ENCODE data around the gene SCYL1.

The SCYL1 gene

DNA sequence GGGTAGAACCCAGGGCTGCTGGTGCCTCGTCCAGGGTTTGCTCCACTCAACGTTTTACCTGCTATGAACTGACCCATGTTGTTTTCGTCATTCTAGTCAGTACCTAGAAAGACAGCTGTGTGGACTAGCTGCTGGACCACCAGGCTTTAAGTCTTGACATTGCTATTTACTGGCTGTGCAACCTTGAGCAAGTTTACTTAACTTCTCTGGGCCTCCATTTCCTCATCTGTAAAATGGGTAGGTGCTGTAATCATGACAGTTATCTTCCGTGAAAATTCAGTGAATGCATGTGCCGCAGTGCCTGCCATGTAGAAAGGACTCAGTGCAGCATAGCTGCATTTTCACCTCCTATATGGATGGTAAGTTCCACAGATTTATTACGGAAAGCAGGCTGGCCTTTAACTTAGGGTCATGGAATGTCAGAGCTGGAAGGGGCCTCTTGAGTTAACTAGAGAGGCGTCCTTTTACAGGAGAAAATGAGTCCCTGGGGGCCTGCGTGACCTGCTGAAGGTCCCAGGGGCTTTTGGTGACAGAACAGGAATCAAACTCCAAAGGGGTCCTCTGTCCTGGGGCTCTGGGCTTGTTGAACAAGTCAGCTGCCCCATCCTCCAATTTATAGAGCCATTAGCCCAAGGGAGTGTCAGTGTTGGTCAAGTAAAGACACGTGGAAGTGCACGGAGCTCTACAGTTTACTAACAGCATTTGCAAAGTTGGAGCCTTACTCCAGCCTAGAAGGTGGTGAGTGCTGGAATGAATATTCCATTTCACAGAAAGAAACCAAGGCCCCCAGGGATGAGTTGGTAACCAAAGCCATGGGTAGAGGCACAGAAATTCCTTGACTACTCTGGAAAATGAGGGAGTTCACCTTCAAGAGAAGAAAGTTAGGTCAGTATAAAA is 38.1 kb upstream of the SCYL1 start:
- Histone ChIP-seq H3K4me1 (ENCODE audit: control insufficient read depth in 1 of 2, insufficient read depth in 2 of 2, low read length in 2 of 2) (peaks cover 48 to 50% of the 10 kb centered on the region in 2 experiments), H3K36me3 (ENCODE audit: control insufficient read depth in 1 of 2, insufficient read depth in 2 of 2, low read length in 2 of 2) (no peaks in the 10 kb centered on the region), H3K9me3 (ENCODE audit: insufficient read depth, low read depth, low read length) (no peaks in the 10 kb centered on the region), H3K23ac (ENCODE audit: low read length) (no peak overlapping the region), H3K4me2 (ENCODE audit: low read length) (peak overlapping the region; percentile 46), H3K14ac (ENCODE audit: low read length) (peak overlapping the region; percentile 75), H2BK5ac (ENCODE audit: low read depth, low read length, poor library complexity) (peak overlapping the region; percentile 94), H4K12ac (ENCODE audit: low read depth, low read length) (no peak overlapping the region), H3K4me3 (ENCODE audit: low read depth, low read length) (no peak overlapping the region), H3K27me3 (ENCODE audit: insufficient read depth, low read length) (no peaks in the 10 kb centered on the region), H3K18ac (ENCODE audit: low read length) (peak overlapping the region; percentile 15), H3K79me1 (ENCODE audit: low read length) (peaks cover 61% of the 10 kb centered on the region), H3K4ac (ENCODE audit: low read depth, low read length) (peak overlapping the region; percentile 4), H3K79me2 (ENCODE audit: control insufficient read depth, insufficient read depth, low read length, poor library complexity) (peaks cover 33% of the 10 kb centered on the region), H3K9ac (ENCODE audit: low read length) (peak overlapping the region; percentile 57), H4K8ac (ENCODE audit: low read depth, low read length) (peak overlapping the region; percentile 40), H4K91ac (ENCODE audit: low read depth, low read length) (peak overlapping the region; percentile 97), H2BK120ac (ENCODE audit: insufficient read depth, low read length, poor library complexity) (peak overlapping the region; percentile 98), H2AFZ (ENCODE audit: insufficient read depth, low read length, poor library complexity) (no peak overlapping the region), H2BK12ac (ENCODE audit: low read length) (peak overlapping the region; percentile 53), H2AK5ac (ENCODE audit: low read length) (peak overlapping the region; percentile 14), H3K27ac (ENCODE audit: low read depth, low read length) (peak overlapping the region; percentile 96)
- peak in 1 of 2 donors; percentile 2 for DNase-seq
- WGBS (ENCODE audit: extremely low coverage, insufficient coverage, insufficient read length), result no CpG with 5 or more reads among the region's 10 CpGs

DNA sequence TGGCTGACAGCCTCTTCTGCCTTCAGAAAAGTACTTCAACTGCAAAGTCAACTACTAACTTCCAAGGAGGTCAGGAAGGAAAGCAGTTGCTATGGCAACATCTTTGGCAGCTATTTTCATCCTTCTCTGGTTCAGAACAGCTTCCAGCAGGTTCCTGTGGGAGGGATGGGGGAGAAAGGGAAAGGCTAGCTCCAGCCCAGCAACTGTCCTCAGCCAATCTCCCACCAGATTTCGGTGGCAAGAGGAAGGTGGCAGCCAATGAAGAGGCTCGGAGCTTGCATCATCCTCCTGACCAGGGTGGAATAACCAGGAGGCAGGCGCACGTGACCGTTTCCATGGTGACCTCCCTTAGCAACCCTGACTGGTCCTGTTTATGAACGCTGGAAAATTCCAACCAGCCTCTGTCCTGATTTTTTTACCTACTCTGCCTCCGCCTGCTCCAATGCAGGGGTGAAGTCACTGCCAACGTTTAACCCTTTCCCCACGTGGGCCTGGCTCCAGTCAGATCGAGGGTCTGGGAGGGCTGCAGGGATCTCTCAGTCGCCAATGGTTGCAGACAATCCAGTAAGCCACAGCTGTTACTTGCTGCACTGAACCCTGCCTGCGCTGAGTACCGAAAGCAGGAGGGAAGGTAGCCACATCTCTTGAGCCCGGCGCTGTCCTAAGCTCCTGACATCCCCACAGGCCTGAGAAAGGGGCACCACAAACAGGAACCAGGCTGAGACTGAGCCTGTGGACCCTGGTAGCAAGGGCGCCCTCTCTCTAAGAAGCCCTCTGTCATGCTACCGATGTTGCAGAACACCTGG is 37.2 kb upstream of the SCYL1 start:
- Histone ChIP-seq H3K36me3 (ENCODE audit: control insufficient read depth in 1 of 2, insufficient read depth in 2 of 2, low read length in 2 of 2) (no peaks in the 10 kb centered on the region), H2BK120ac (ENCODE audit: insufficient read depth, low read length, poor library complexity) (peak overlapping the region; percentile 96), H3K18ac (ENCODE audit: low read length) (peak overlapping the region; percentile 49), H3K79me2 (ENCODE audit: control insufficient read depth, insufficient read depth, low read length, poor library complexity) (peaks cover 37% of the 10 kb centered on the region), H2AFZ (ENCODE audit: insufficient read depth, low read length, poor library complexity) (peak overlapping the region; percentile 74), H3K4me3 (ENCODE audit: low read depth, low read length) (peak overlapping the region; percentile 2), H2BK5ac (ENCODE audit: low read depth, low read length, poor library complexity) (peak overlapping the region; percentile 99), H4K91ac (ENCODE audit: low read depth, low read length) (peak overlapping the region; percentile 100), H3K9me3 (ENCODE audit: insufficient read depth, low read depth, low read length) (no peaks in the 10 kb centered on the region), H3K4ac (ENCODE audit: low read depth, low read length) (peak overlapping the region; percentile 66), H3K4me2 (ENCODE audit: low read length) (peak overlapping the region; percentile 50), H3K27me3 (ENCODE audit: insufficient read depth, low read length) (no peaks in the 10 kb centered on the region), H3K23ac (ENCODE audit: low read length) (no peak overlapping the region), H2AK5ac (ENCODE audit: low read length) (peak overlapping the region; percentile 69), H4K12ac (ENCODE audit: low read depth, low read length) (peak overlapping the region; percentile 72), H3K14ac (ENCODE audit: low read length) (peak overlapping the region; percentile 97), H2BK12ac (ENCODE audit: low read length) (peak overlapping the region; percentile 97), H3K9ac (ENCODE audit: low read length) (peak overlapping the region; percentile 67), H3K4me1 (ENCODE audit: control insufficient read depth in 1 of 2, insufficient read depth in 2 of 2, low read length in 2 of 2) (peaks cover 55% of the 10 kb centered on the region in 2 experiments), H3K79me1 (ENCODE audit: low read length) (peaks cover 66% of the 10 kb centered on the region), H4K8ac (ENCODE audit: low read depth, low read length) (peak overlapping the region; percentile 93), H3K27ac (ENCODE audit: low read depth, low read length) (peak overlapping the region; percentile 100)
- peak; percentile 99 to 100 for DNase-seq
- WGBS (ENCODE audit: extremely low coverage, insufficient coverage, insufficient read length), result no CpG with 5 or more reads among the region's 17 CpGs

DNA sequence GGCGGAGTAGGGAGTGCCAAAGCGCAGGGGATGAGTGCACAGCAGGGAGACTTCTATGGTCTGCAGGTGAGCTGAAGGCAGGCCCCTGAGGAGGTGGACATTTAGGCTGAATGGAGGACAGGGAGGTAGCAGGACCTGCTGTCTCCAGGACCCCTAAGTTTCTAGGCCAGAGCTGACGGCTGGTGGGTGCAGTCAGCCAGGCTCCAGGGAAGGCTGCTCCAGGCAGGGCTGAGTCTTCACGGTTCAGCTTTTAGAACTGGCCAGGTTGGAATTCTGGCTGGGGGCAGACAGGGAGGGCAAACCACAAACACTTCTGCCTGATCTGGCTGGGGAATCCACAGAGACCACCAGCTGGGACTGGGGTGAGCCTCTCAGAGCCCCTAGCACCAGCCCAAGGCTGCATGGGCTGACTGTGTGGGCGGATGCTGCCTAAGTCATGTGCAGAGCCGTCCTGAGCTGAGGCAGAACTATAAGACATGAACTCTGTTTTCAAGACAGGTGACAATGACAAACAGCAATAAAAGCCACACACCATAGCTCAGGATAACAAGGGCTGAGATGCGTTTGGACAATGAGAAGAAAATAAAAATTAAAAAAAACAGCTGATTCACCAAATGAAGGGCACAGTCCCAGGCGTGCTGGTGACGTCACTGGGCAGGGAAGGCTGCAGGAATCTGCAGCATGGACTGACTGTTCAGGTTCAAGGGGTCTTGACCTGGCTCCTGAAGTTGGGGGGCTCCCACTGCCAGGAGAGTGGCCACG is 36.4 kb upstream of the SCYL1 start:
- Histone ChIP-seq H4K91ac (ENCODE audit: low read depth, low read length) (peak overlapping the region; percentile 100), H3K79me1 (ENCODE audit: low read length) (peaks cover 72% of the 10 kb centered on the region), H3K4ac (ENCODE audit: low read depth, low read length) (peak overlapping the region; percentile 66), H3K23ac (ENCODE audit: low read length) (no peak overlapping the region), H3K4me2 (ENCODE audit: low read length) (peak overlapping the region; percentile 50), H2AK5ac (ENCODE audit: low read length) (peak overlapping the region; percentile 90), H2BK12ac (ENCODE audit: low read length) (peak overlapping the region; percentile 97), H4K8ac (ENCODE audit: low read depth, low read length) (peak overlapping the region; percentile 93), H3K27me3 (ENCODE audit: insufficient read depth, low read length) (no peaks in the 10 kb centered on the region), H3K18ac (ENCODE audit: low read length) (peak overlapping the region; percentile 91), H3K36me3 (ENCODE audit: control insufficient read depth in 1 of 2, insufficient read depth in 2 of 2, low read length in 2 of 2) (no peaks in the 10 kb centered on the region), H2AFZ (ENCODE audit: insufficient read depth, low read length, poor library complexity) (peak overlapping the region; percentile 74), H3K4me3 (ENCODE audit: low read depth, low read length) (peak overlapping the region; percentile 2), H3K14ac (ENCODE audit: low read length) (peak overlapping the region; percentile 97), H3K9ac (ENCODE audit: low read length) (peak overlapping the region; percentile 72), H4K12ac (ENCODE audit: low read depth, low read length) (peak overlapping the region; percentile 72), H3K79me2 (ENCODE audit: control insufficient read depth, insufficient read depth, low read length, poor library complexity) (peaks cover 39% of the 10 kb centered on the region), H2BK5ac (ENCODE audit: low read depth, low read length, poor library complexity) (peak overlapping the region; percentile 99), H3K9me3 (ENCODE audit: insufficient read depth, low read depth, low read length) (no peaks in the 10 kb centered on the region), H2BK120ac (ENCODE audit: insufficient read depth, low read length, poor library complexity) (peak overlapping the region; percentile 96), H3K27ac (ENCODE audit: low read depth, low read length) (peak overlapping the region; percentile 100), H3K4me1 (ENCODE audit: control insufficient read depth in 1 of 2, insufficient read depth in 2 of 2, low read length in 2 of 2) (peaks cover 60 to 61% of the 10 kb centered on the region in 2 experiments)
- no CpG with 5 or more reads among the region's 10 CpGs for WGBS (ENCODE audit: extremely low coverage, insufficient coverage, insufficient read length)
- peak in 1 of 2 donors; percentile 67 for DNase-seq

All from trophoblast cell (in vitro differentiated cells and primary cell).